Mesothelial cell of epicardium (in vitro differentiated cells): Measurements from ENCODE around the gene CACNB4. TPM values are rescaled to one million over a fixed set of nuclear protein-coding genes. Genes with fewer than 3 reads are reported as not detected.

Experiments
- DNase-seq, 2 experiments: peaks; one replicate each; pipeline ENCODE4 v3.0.0; 2021; ENCODE audit warnings: low spot score in 2 of 2; ENCODE audit not compliant: unreplicated experiment in 2 of 2
- H3K27ac Mint-ChIP-seq: 2 replicates; pipeline ENCODE4 v1.8.0; 2021; ENCODE audit warnings: mixed read lengths
- H3K27me3 Mint-ChIP-seq: 2 replicates; pipeline ENCODE4 v1.8.0; 2021; ENCODE audit warnings: low read depth, mixed read lengths
- H3K36me3 Mint-ChIP-seq: 2 replicates; pipeline ENCODE4 v1.8.0; 2021; ENCODE audit warnings: mixed read lengths
- H3K4me1 Mint-ChIP-seq: 2 replicates; pipeline ENCODE4 v1.8.0; 2021; ENCODE audit warnings: mixed read lengths
- H3K4me3 Mint-ChIP-seq: 2 replicates; pipeline ENCODE4 v1.8.0; 2021; ENCODE audit warnings: mild to moderate bottlenecking, moderate library complexity, mixed read lengths
- H3K9me3 Mint-ChIP-seq: 2 replicates; pipeline ENCODE4 v1.8.0; 2021; ENCODE audit warnings: mixed read lengths
- total RNA-seq: library from RNA; stranded (reverse); gene quantifications from 3 replicates; pipeline ENCODE4 v1.2.1, GENCODE V29; 2021
- TF ChIP-seq, protein P1 (sequence below): fragments of 200-600 bp; sonication (generic); IDR thresholded peaks from one replicate; pipeline ENCODE4 v1.5.0; 2021; ENCODE audit warnings: antibody characterized with exemption; ENCODE audit not compliant: unreplicated experiment

The CACNB4 gene
- total RNA-seq, 1 donor from 2014 or later, result 4.1 TPM

GRCh38 chr2:152078023-152078422 lies 20.8 kb downstream of the CACNB4 start:
- H3K4me1 Mint-ChIP-seq, result no peaks in the 10 kb centered on the region
- H3K4me3 Mint-ChIP-seq, result no peak overlapping the region
- no peaks in the 10 kb centered on the region for H3K36me3 Mint-ChIP-seq
- no peaks in the 10 kb centered on the region for H3K27me3 Mint-ChIP-seq
- no peaks in the 10 kb centered on the region for H3K9me3 Mint-ChIP-seq
- DNase-seq, result no peak
- H3K27ac Mint-ChIP-seq, result no peak overlapping the region
- TF ChIP-seq, protein P1, sequence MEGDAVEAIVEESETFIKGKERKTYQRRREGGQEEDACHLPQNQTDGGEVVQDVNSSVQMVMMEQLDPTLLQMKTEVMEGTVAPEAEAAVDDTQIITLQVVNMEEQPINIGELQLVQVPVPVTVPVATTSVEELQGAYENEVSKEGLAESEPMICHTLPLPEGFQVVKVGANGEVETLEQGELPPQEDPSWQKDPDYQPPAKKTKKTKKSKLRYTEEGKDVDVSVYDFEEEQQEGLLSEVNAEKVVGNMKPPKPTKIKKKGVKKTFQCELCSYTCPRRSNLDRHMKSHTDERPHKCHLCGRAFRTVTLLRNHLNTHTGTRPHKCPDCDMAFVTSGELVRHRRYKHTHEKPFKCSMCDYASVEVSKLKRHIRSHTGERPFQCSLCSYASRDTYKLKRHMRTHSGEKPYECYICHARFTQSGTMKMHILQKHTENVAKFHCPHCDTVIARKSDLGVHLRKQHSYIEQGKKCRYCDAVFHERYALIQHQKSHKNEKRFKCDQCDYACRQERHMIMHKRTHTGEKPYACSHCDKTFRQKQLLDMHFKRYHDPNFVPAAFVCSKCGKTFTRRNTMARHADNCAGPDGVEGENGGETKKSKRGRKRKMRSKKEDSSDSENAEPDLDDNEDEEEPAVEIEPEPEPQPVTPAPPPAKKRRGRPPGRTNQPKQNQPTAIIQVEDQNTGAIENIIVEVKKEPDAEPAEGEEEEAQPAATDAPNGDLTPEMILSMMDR, result no peak

DNA sequence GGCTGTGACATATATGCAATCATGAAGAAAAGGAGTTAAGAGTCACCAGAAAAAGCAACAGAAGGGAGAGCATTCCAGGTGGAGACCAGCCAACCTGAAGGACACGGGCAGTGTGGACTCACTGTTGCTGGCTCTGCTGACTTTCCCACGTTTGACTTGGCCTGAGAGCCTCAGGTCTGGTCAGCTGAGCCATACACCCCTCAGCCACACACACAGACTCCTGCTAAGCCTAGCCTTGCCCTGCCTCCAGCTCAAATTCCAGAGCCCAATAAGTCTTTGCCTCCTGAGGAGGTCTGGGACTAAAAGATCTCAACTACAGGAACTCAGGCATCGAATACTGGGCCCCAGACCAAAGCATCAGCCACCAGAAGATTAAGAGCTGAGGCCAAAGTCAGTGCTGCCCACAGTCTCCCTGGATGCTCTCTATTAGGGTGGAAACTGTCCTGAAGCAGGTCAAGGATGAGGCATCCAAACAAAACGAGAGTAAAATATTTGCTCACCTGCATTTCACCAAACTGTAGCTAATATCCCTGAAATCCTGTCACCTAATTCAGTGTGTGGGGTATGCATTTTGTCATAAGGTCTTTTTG lies 23.3 kb downstream of the CACNB4 start:
- no peaks in the 10 kb centered on the region for H3K9me3 Mint-ChIP-seq
- DNase-seq, result no peak
- H3K4me1 Mint-ChIP-seq, result peaks cover 3% of the 10 kb centered on the region
- H3K27ac Mint-ChIP-seq, result no peak overlapping the region
- H3K27me3 Mint-ChIP-seq, result no peaks in the 10 kb centered on the region
- TF ChIP-seq, protein P1, result no peak
- H3K4me3 Mint-ChIP-seq, result no peak overlapping the region
- no peaks in the 10 kb centered on the region for H3K36me3 Mint-ChIP-seq

- H3K27me3 Mint-ChIP-seq, result no peaks in the 10 kb centered on the region
- no peak overlapping the region for H3K4me3 Mint-ChIP-seq
- peaks cover 3% of the 10 kb centered on the region for H3K4me1 Mint-ChIP-seq
- no peak for DNase-seq
- no peaks in the 10 kb centered on the region for H3K36me3 Mint-ChIP-seq
- H3K27ac Mint-ChIP-seq, result no peak overlapping the region
- H3K9me3 Mint-ChIP-seq, result no peaks in the 10 kb centered on the region
- TF ChIP-seq, protein P1, result no peak
Observed at GRCh38 chr2:152072011-152072410, 26.8 kb downstream of the CACNB4 start.

- DNase-seq, result no peak
- H3K4me1 Mint-ChIP-seq, result peaks cover 3% of the 10 kb centered on the region
- no peaks in the 10 kb centered on the region for H3K9me3 Mint-ChIP-seq
- H3K27ac Mint-ChIP-seq, result no peak overlapping the region
- no peak overlapping the region for H3K4me3 Mint-ChIP-seq
- H3K36me3 Mint-ChIP-seq, result no peaks in the 10 kb centered on the region
- TF ChIP-seq, protein P1, result no peak
- no peaks in the 10 kb centered on the region for H3K27me3 Mint-ChIP-seq
Observed at GRCh38 chr2:152071518-152071917, 27.3 kb downstream of the CACNB4 start.

GRCh38 chr2:152071092-152071491 lies 27.8 kb downstream of the CACNB4 start:
- Mint-ChIP-seq H3K9me3 (peaks cover 2% of the 10 kb centered on the region), H3K4me1 (peaks cover 3% of the 10 kb centered on the region), H3K36me3 (no peaks in the 10 kb centered on the region), H3K27ac (no peak overlapping the region), H3K4me3 (no peak overlapping the region), H3K27me3 (no peaks in the 10 kb centered on the region)
- no peak for DNase-seq
- TF ChIP-seq, protein P1, result no peak

- Mint-ChIP-seq H3K27me3 (peaks cover 3% of the 10 kb centered on the region), H3K9me3 (peaks cover 4% of the 10 kb centered on the region), H3K27ac (no peak overlapping the region), H3K4me1 (peaks cover 3% of the 10 kb centered on the region), H3K4me3 (no peak overlapping the region), H3K36me3 (no peaks in the 10 kb centered on the region)
- TF ChIP-seq, protein P1, result no peak
- no peak for DNase-seq
Observed at GRCh38 chr2:152068226-152068625, 30.6 kb downstream of the CACNB4 start.
